ENCODE data around the gene COL6A3. TPM values are rescaled to one million over a fixed set of nuclear protein-coding genes. Genes with fewer than 3 reads are reported as not detected.

COL6A3 gene
- total and polyA plus RNA-seq, 9 of the 15 experiments (the other 6 are each of a cell fraction or from before 2014, with no cell fraction given), result 0.07 to 4.1 (median 1.5) TPM

DNA sequence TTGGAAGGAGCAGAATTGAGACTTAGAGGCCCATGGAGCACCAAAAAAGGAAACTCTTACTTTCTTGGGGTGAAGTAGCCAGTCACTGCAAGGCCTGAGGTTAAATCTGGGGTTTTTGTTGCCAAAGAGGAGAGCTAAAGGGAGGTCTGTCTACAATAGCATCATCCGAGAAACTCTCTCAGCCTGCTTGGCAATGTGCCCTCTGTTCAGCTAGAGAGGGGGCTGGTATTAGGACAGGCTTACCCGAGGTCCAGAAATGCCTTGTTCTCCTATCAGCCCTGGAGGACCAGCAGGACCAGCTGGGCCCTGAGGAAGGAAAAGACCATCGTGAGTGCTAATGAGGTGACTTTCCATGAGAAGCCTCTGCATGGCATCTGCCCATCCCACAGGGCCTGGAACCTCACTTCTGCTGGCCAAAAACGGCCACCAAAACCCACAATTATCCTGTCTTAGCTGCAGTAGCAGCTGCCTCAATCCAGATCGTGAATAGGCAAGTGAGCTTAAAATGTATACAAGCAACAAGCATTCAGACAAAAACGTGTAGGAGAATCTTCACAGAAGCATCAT, 61.6 kb downstream of the COL6A3 start:
- FAIRE-seq, result no peak

DNA sequence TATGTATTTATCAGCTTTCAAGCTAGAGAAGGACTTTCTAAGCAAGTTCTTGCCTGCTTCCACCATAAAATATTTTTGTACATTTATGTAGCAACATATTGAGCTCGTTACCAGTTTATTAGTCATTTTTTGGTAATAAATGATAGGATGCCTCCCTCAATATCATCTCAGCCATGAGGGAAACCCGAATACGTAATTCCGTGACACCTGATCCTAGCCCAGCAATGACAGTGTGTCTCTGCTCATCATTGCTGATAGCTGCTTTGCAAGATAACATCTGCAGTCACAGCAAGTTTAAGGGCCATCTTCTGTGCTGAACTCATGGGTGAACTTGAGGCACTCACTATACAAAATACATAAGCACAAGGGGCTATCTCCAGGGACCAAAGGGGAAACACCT, 62.2 kb downstream of the COL6A3 start:
- Histone ChIP-seq H3K4me3 (no peak overlapping the region), H2AFZ (ENCODE audit: low read depth, low read length) (no peak overlapping the region), H3K27me3 (ENCODE audit: control insufficient read depth in 2 of 2, insufficient read depth in 2 of 2, low read length in 2 of 2) (peaks cover 0 to 31% of the 10 kb centered on the region in 2 experiments; a peak in 4 of 5 replicates), H4K20me1 (replicated peaks; ENCODE audit: control insufficient read depth, insufficient read depth, low read length) (no peaks in the 10 kb centered on the region), H3K4me2 (ENCODE audit: insufficient read depth, low read length) (no peak overlapping the region), H3K36me3 (ENCODE audit: control insufficient read depth, insufficient read depth, low read length) (no peaks in the 10 kb centered on the region), H3K9ac (ENCODE audit: insufficient read depth in 1 of 2, low read depth in 2 of 2, low read length in 2 of 2) (no peak overlapping the region), H3K79me2 (ENCODE audit: control insufficient read depth, insufficient read depth, low read length) (no peaks in the 10 kb centered on the region), H3K4me1 (replicated peaks in 1 of 2; ENCODE audit: control insufficient read depth in 2 of 2, insufficient read depth in 2 of 2, low read length in 2 of 2) (no peaks in the 10 kb centered on the region), H3K9me1 (ENCODE audit: control insufficient read depth, insufficient read depth, low read length) (no peaks in the 10 kb centered on the region), H3K9me3 (replicated peaks; ENCODE audit: control insufficient read depth, insufficient read depth, low read depth, low read length) (no peaks in the 10 kb centered on the region), H3K27ac (ENCODE audit: extremely low read depth, low read depth, low read length) (no peak overlapping the region)
- WGBS (ENCODE audit: insufficient coverage, low coverage, missing lambda C conversion rate), result 7% methylated on average over 4 of the region's 4 CpGs
- intact Hi-C loops (cut with micrococcal nuclease) (no loop called here), in situ Hi-C loops (cut with MboI) (no loop called here)
- ATAC-seq (no peak), DNase-seq (ENCODE audit: extremely low read depth in 1 of 4, low spot score in 3 of 4) (no peak), FAIRE-seq (no peak)
- BruUV-seq (replicated peaks), result no TSS peak
- POLR2A ChIA-PET, result no interaction called here
- CTCF ChIA-PET (ENCODE audit: low intra/inter-chr PET ratio), result no interaction called here
- TF ChIP-seq ZNF57 (CRISPR knock-in tag; IDR thresholded peaks at IDR 0.05) (no peak), GABPB2 (CRISPR knock-in tag; conservative IDR thresholded peaks at IDR 0.05) (no peak), ZNF23 (CRISPR knock-in tag; IDR thresholded peaks at IDR 0.05) (no peak), ZNF121 (CRISPR knock-in tag; conservative IDR thresholded peaks at IDR 0.05) (no peak), CREB1 (IDR thresholded peaks at IDR 0.05) (no peak), CREB1 (CRISPR knock-in tag; IDR thresholded peaks at IDR 0.05) (no peak), KAT8 (IDR thresholded peaks at IDR 0.05; ENCODE audit: low read depth) (no peak), ZNF785 (CRISPR knock-in tag; IDR thresholded peaks at IDR 0.05) (no peak)
- TF ChIP-seq, protein P1, sequence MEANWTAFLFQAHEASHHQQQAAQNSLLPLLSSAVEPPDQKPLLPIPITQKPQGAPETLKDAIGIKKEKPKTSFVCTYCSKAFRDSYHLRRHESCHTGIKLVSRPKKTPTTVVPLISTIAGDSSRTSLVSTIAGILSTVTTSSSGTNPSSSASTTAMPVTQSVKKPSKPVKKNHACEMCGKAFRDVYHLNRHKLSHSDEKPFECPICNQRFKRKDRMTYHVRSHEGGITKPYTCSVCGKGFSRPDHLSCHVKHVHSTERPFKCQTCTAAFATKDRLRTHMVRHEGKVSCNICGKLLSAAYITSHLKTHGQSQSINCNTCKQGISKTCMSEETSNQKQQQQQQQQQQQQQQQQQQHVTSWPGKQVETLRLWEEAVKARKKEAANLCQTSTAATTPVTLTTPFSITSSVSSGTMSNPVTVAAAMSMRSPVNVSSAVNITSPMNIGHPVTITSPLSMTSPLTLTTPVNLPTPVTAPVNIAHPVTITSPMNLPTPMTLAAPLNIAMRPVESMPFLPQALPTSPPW (CRISPR knock-in tag; IDR thresholded peaks at IDR 0.05), result no peak
- TF ChIP-seq, protein P2, sequence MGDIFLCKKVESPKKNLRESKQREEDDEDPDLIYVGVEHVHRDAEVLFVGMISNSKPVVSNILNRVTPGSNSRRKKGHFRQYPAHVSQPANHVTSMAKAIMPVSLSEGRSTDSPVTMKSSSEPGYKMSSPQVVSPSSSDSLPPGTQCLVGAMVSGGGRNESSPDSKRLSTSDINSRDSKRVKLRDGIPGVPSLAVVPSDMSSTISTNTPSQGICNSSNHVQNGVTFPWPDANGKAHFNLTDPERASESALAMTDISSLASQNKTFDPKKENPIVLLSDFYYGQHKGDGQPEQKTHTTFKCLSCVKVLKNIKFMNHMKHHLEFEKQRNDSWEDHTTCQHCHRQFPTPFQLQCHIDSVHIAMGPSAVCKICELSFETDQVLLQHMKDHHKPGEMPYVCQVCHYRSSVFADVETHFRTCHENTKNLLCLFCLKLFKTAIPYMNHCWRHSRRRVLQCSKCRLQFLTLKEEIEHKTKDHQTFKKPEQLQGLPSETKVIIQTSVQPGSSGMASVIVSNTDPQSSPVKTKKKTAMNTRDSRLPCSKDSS (IDR thresholded peaks at IDR 0.05; ENCODE audit: low read depth, partially characterized antibody), result no peak
- TF ChIP-seq, protein P3, sequence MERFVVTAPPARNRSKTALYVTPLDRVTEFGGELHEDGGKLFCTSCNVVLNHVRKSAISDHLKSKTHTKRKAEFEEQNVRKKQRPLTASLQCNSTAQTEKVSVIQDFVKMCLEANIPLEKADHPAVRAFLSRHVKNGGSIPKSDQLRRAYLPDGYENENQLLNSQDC (CRISPR knock-in tag; IDR thresholded peaks at IDR 0.05), result no peak

More for the DNA sequence above, 61.6 kb downstream of the COL6A3 start:
- no peaks in the 10 kb centered on the region for H3K4me1 ChIP-seq (replicated peaks in 1 of 2; ENCODE audit: control insufficient read depth in 2 of 2, insufficient read depth in 2 of 2, low read length in 2 of 2)
- intact Hi-C loops (cut with micrococcal nuclease), result no loop called here
- DNase-seq (ENCODE audit: extremely low read depth in 1 of 4, low spot score in 3 of 4) (no peak), ATAC-seq (no peak)
- no peak overlapping the region for H3K4me3 ChIP-seq
- no peak overlapping the region for H3K27ac ChIP-seq (ENCODE audit: extremely low read depth, low read depth, low read length)
- ChIA-PET POLR2A (interaction anchor here (0.7 kb wide), 1 partner anchor 137 kb away, joined by 3 read pairs; no protein-coding TSS in a partner anchor), CTCF (ENCODE audit: low intra/inter-chr PET ratio) (no interaction called here)
- no TSS peak for BruUV-seq (replicated peaks)
- H2AFZ ChIP-seq (ENCODE audit: low read depth, low read length), result no peak overlapping the region
- H3K9me1 ChIP-seq (ENCODE audit: control insufficient read depth, insufficient read depth, low read length), result no peaks in the 10 kb centered on the region
- TF ChIP-seq ZNF445 (CRISPR knock-in tag; IDR thresholded peaks at IDR 0.05; ENCODE audit: low read depth) (no peak), ZFX (CRISPR knock-in tag; IDR thresholded peaks at IDR 0.05) (no peak), ZNF121 (CRISPR knock-in tag; conservative IDR thresholded peaks at IDR 0.05) (no peak), ZFP30 (CRISPR knock-in tag; IDR thresholded peaks at IDR 0.05; ENCODE audit: borderline replicate concordance) (no peak), HEY1 (CRISPR knock-in tag; IDR thresholded peaks at IDR 0.05; ENCODE audit: borderline replicate concordance) (no peak), THRAP3 (IDR thresholded peaks at IDR 0.05; ENCODE audit: borderline replicate concordance) (no peak), ESRRB (CRISPR knock-in tag; IDR thresholded peaks at IDR 0.05; ENCODE audit: borderline replicate concordance) (no peak), ZNF174 (CRISPR knock-in tag; IDR thresholded peaks at IDR 0.05) (no peak), NEUROD1 (IDR thresholded peaks at IDR 0.05; ENCODE audit: borderline replicate concordance, low read depth, low read length, partially characterized antibody) (no peak), BCL6 (CRISPR knock-in tag; IDR thresholded peaks at IDR 0.05) (no peak)
- no peaks in the 10 kb centered on the region for H4K20me1 ChIP-seq (replicated peaks; ENCODE audit: control insufficient read depth, insufficient read depth, low read length)
- H3K79me2 ChIP-seq (ENCODE audit: control insufficient read depth, insufficient read depth, low read length), result no peaks in the 10 kb centered on the region
- no peaks in the 10 kb centered on the region for H3K9me3 ChIP-seq (replicated peaks; ENCODE audit: control insufficient read depth, insufficient read depth, low read depth, low read length)
- in situ Hi-C loops (cut with MboI), result no loop called here
- WGBS (ENCODE audit: insufficient coverage, low coverage, missing lambda C conversion rate), result 6% methylated on average over 4 of the region's 6 CpGs
- no peak overlapping the region for H3K4me2 ChIP-seq (ENCODE audit: insufficient read depth, low read length)
- H3K36me3 ChIP-seq (ENCODE audit: control insufficient read depth, insufficient read depth, low read length), result no peaks in the 10 kb centered on the region
- peaks cover 0 to 32% of the 10 kb centered on the region in 2 experiments; a peak in 4 of 5 replicates for H3K27me3 ChIP-seq (ENCODE audit: control insufficient read depth in 2 of 2, insufficient read depth in 2 of 2, low read length in 2 of 2)
- H3K9ac ChIP-seq (ENCODE audit: insufficient read depth in 1 of 2, low read depth in 2 of 2, low read length in 2 of 2), result no peak overlapping the region

All from K562 (cell line).